NCI-H460 (cell line): ENCODE data around the gene C2. TPM values are rescaled to one million over a fixed set of nuclear protein-coding genes. Genes with fewer than 3 reads are reported as not detected.

Experiments used
- DNase-seq: peaks from one replicate; pipeline ENCODE4 v3.0.0-alpha.2; 2016; ENCODE audit warnings: low read depth; ENCODE audit errors: extremely low read depth
- polyA plus RNA-seq: library from polyadenylated mRNA; depleted of rRNA; stranded (reverse); fragments of >200 nt; gene quantifications from 2 replicates; pipeline ENCODE4 v1.2.3, GENCODE V29; 2014; cell fraction: nucleus; rRNA removed
- total RNA-seq: library from RNA; depleted of rRNA; stranded (reverse); fragments of >200 nt; shearing (Covaris generic); gene quantifications from 2 replicates; pipeline ENCODE4 v1.2.3, GENCODE V29; 2014; rRNA removed

C2 gene
- 0.20 and 0.69 TPM in 2 replicates for total RNA-seq
- not detected in 2 replicates for polyA plus RNA-seq

- no peak for DNase-seq
These were observed at the start of gene C2 for GRCh38 chr6:31927242-31927862. C2 (plus strand) TSS chr6:31927717; CDS start chr6:31927753, 36 bp downstream.

GRCh38 chr6:31878222-31878621 is 49.3 kb upstream of the C2 start:
- DNase-seq, result no peak

- no peak for DNase-seq
These were observed 48.8 kb upstream of the C2 start, which contains the start of gene SLC44A4 for GRCh38 chr6:31878726-31879125. SLC44A4 (minus strand) TSS chr6:31878997; CDS start chr6:31878980, 17 bp downstream.

GRCh38 chr6:31879143-31879542 is 48.4 kb upstream of the C2 start:
- no peak for DNase-seq

GRCh38 chr6:31879901-31880300 is 47.6 kb upstream of the C2 start:
- no peak for DNase-seq

GRCh38 chr6:31880616-31881015 is 46.9 kb upstream of the C2 start:
- no peak for DNase-seq

- DNase-seq, result no peak
These were observed 46.2 kb upstream of the C2 start for GRCh38 chr6:31881136-31881859.

- no peak for DNase-seq
These were observed 45.2 kb upstream of the C2 start for GRCh38 chr6:31882344-31882743.

GRCh38 chr6:31883676-31884075 is 43.8 kb upstream of the C2 start:
- no peak for DNase-seq

- DNase-seq, result no peak
These were observed 42.9 kb upstream of the C2 start for GRCh38 chr6:31884528-31885035.

GRCh38 chr6:31886541-31886991 is 41.0 kb upstream of the C2 start:
- DNase-seq, result no peak

- no peak for DNase-seq
These were observed 40.1 kb upstream of the C2 start for GRCh38 chr6:31887173-31888007.

GRCh38 chr6:31888276-31889258 is 39.0 kb upstream of the C2 start:
- no peak for DNase-seq

GRCh38 chr6:31889331-31889972 is 38.1 kb upstream of the C2 start:
- DNase-seq, result no peak

GRCh38 chr6:31892821-31893220 is 34.7 kb upstream of the C2 start:
- no peak for DNase-seq

GRCh38 chr6:31896493-31896855 is 31.0 kb upstream of the C2 start:
- DNase-seq, result no peak

GRCh38 chr6:31896856-31897611 is 30.5 kb upstream of the C2 start:
- no peak for DNase-seq

GRCh38 chr6:31897612-31898382 is 29.7 kb upstream of the C2 start, which contains the start of gene EHMT2:
EHMT2 (minus strand) TSS chr6:31897698; CDS start chr6:31897677, 21 bp downstream.
- peak; percentile 61 for DNase-seq
